GM19035 (cell line): ENCODE results near the gene WNT3.
"Not testable (repeated sequence)": the region's sequence is repeated elsewhere in the genome, so short reads cannot be mapped to it uniquely, and the experiment has no call there.

Experiments used
- ATAC-seq: cut with Tn5 transposase; IDR thresholded peaks from one replicate; pipeline ENCODE4 v1.9.1; 2021; ENCODE audit not compliant: unreplicated experiment

WNT3 gene, protein sequence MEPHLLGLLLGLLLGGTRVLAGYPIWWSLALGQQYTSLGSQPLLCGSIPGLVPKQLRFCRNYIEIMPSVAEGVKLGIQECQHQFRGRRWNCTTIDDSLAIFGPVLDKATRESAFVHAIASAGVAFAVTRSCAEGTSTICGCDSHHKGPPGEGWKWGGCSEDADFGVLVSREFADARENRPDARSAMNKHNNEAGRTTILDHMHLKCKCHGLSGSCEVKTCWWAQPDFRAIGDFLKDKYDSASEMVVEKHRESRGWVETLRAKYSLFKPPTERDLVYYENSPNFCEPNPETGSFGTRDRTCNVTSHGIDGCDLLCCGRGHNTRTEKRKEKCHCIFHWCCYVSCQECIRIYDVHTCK

GRCh38 chr17:46818316-46818928 is at the start of gene WNT3:
WNT3 (minus strand) TSS chr17:46818692; CDS start chr17:46818597, 95 bp downstream.
- no peak for ATAC-seq

DNA sequence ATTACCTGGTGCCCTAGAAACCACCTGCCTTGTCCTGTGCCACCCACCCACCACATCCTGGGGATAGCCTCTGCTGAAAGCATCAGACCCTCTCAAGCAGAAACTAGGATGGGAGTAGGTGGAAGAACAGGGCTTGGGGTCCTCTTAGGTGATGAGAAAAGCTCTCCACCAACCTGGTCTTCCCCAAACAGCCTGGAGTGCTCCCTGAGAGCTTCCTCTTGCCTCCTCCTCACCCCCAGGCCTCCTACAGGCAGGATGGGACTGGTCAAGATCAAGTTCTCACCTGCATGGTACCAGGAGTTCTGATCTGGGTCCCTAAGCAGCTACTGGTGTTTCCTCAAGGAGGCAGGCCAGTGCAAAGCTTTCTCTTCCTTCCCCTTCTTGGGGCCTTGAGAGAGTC is 48.3 kb upstream of the WNT3 start:
- ATAC-seq: no peak

- ATAC-seq: no peak
These were observed 47.8 kb upstream of the WNT3 start for GRCh38 chr17:46866325-46866724.

GRCh38 chr17:46865100-46865499 is 46.6 kb upstream of the WNT3 start:
- no peak for ATAC-seq

DNA sequence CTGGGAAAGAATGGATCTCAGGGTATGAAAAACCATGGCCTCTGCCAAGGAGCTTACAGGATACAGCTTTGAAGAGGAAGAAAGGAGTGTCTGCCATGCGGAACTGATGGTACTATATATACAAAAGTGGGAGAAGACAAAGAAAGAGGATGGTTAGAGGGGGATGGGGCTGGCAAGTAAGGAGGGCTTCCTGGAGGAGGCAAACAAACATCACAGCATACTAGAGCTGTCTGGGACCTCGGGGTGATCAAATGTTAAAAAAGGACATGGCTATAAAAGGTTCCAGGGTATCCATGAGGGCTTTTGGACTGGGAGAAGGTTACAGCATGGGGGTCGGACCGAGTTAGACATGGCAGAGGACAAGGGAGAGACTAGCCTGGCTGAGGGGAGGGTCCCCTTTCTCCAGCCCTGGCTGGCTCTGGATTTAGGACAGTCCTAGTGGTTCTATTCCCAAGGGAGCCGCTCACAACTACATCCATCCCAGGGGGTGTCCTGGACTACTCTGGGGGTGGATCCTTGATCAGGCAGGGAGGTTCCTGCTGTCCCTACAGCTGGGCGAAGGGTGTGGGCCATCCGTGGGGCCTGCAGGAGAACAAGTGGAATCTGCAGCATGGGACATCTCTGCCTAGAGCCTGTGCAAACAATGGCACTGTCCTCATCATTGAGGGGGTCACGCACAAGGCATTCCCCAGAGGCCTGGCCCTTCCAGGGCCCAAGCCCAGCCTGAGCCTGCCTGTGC is 45.1 kb upstream of the WNT3 start:
- no peak for ATAC-seq

DNA sequence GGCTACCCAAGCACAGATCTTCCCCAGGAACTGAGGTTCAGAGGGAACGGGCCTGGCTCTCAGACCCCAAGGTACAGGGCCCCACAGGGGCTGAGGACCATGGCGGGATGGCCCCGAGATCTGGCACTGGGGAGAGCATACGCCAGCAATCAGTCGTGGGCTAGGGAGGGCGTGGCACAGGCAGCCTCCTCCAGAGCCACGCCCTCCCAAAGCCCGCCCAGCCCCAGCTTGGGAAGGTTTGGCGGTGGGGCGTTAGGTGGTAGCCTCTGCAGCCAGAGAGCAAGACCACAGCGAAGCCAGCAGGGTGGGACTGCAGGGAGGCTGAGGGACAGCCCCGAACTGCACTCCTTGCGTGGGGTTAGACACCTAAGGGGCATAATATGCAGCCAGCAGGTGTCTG is 44.5 kb upstream of the WNT3 start:
- ATAC-seq: no peak

DNA sequence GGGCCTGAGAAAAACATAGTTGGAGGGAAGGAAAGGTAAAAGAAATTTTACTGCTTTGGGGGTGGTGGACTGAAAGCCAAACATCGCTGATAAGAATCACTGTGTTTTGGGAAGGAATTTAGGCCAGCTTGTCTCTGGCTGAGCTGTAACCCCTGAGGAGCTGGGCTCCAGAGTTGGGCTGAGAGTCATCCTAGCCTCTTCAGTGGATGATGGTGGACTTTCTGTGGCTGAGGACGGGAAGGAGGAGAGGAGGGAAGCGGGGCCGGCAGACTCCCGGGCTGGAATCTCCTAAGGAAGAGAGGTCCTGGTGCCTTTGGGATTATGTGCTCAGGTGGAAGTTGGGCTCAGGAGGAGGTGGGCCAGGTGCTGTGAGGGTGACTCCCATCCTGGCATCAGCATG is 41.5 kb upstream of the WNT3 start:
- ATAC-seq: no peak

DNA sequence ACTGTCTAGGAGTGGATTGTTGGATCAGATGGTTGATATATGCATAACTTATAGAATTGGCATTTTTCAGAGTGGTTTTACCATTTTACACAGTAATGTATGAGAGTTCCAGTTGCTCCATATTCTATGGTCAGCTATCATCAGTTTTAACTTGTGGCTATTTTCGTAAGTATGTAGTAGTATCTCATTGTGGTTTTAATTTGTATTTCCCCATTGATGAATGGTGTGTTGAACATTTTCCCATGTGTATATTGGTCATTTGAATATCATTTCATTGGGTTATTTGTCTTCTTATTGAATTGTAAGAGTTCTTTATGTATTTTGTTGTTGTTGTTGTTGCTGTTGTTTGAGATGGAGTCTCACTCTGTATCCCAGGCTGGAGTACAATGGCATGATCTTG is 39.1 kb upstream of the WNT3 start:
- ATAC-seq: no peak

DNA sequence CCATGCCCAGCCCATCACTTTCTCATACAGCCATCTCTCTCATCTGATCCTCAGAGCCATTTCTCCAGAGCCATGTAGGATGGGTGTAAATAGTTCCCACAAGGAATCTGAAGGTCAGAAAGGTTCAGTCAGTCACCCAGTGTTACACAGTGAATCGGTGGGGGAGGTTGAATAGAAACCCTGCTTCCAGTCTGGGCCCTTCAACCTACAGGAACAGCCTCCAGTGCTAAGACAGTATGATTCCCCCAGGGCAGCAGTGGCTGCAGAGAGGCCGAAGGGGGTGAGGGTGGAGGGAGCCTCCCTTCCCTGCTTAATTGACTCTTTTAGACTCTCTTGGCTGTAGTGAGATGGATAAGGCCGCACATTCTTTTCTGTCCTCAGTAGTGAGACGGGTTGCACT is 36.5 kb upstream of the WNT3 start:
- no peak for ATAC-seq

GRCh38 chr17:46854515-46854914 is 36.0 kb upstream of the WNT3 start:
- no peak for ATAC-seq

GRCh38 chr17:46853896-46854444 is 35.5 kb upstream of the WNT3 start:
- ATAC-seq: no peak

DNA sequence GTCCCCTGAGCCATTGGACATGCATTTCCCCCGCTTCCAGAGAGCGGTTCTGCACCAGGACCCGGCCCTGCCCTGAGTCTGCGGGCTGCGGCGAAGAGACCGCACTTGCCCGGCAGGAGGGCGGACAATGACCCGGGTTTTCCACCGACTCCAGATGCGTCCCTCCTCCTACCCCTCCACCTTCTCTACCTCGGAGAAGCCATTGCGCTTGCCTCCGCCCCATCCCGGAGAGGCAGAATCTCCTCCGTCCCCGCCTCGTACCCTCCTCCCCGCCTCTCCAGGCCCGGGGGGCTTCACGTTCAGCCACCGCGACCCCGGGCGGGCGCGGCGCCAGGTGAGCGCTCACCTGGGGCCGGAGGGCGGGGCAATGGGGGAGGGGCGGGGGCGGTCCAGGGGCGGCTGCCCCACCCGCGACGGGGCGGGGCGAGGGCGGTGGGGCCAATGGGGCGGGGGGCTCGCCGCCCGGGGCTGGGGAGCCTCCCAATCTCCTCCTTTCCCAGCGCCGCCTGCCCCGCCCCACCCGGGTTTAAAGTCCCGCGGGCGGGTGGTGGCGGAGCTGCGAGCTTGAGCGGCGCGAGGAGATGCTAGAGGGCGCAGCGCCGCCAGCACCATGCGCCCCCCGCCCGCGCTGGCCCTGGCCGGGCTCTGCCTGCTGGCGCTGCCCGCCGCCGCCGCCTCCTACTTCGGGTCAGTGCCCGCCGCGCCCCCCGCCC is 32.7 kb upstream of the WNT3 start, which contains the start of gene WNT9B:
Gene WNT9B, plus strand, starts transcription at position 555 of the 713 bp plus-strand sequence. Its CDS starts 56 bp downstream, at position 611.
- no peak for ATAC-seq

DNA sequence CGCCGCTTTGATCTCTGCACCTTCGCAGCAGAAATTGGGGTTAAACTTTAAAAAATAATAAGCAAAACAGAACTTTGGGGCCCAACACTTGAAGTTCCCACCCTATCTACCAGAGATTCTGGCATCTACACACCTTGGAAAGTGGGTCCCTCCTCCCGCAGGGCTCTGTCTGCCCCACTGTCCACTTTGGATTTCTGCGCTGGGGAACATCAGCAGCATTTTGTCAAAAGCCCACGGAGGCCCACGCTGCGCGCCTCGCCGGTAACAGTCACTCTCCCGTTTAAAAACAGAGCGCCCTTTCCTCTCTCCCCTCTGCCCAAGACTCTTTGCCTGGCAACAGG is 32.2 kb upstream of the WNT3 start:
- no peak for ATAC-seq

DNA sequence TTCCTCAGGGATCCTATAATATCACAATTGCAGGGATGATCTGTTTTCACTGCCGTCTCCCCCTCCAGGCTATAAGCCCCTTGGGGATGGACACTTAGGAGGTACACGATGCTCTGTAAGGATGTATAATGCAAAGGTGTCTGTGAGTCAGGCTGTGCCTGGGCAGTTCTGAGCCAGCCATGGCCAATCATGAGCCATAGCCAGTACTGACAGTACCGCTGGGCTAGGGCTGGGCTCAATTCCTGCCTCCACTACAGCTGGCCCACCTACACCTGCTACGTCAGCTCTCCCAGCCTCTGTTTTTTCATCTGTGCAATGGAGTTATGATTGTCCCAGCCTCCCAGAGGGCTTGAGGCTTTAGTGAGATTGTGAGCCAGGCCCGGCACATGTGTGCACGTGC is 30.0 kb upstream of the WNT3 start:
- no peak for ATAC-seq

GRCh38 chr17:46847204-46848191 is 29.0 kb upstream of the WNT3 start:
- no peak for ATAC-seq

- ATAC-seq: no peak
These were observed 24.3 kb upstream of the WNT3 start for GRCh38 chr17:46842835-46843234.

GRCh38 chr17:46841561-46842379 is 23.3 kb upstream of the WNT3 start:
- ATAC-seq: no peak

- ATAC-seq: not testable (repeated sequence)
These were observed 22.1 kb upstream of the WNT3 start for GRCh38 chr17:46840596-46840995.

DNA sequence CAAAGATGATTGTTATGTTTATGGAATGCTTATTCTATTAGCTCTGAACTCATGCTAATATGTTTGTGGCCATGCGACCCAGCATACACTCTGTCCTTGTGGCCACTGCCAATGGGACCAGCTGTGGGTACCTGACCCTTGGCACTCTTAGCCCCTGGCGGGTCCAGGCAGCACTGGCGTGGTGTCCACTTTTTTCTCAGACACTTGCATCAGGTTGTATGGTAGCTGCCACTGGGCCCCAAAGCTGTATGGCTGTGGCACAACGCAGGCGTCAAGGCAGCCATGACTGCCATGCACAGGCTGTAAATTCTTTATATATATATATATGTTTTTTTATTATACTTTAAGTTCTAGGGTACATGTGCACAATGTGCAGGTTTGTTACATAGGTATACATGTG is 20.7 kb upstream of the WNT3 start:
- ATAC-seq: no peak
